GM19468 (cell line): ENCODE results near the gene CITED1.

Experiments
- ATAC-seq: cut with Tn5 transposase; IDR thresholded peaks from one replicate; pipeline ENCODE4 v1.9.1; 2021; ENCODE audit warnings: mild to moderate bottlenecking, moderate library complexity, moderate number of reproducible peaks; ENCODE audit not compliant: unreplicated experiment; ENCODE audit errors: extremely low read depth

CITED1 gene

GRCh38 chrX:72271812-72272211 lies 33.9 kb downstream of the CITED1 start:
- ATAC-seq: no peak

GRCh38 chrX:72271091-72271788 lies 34.5 kb downstream of the CITED1 start:
- ATAC-seq: no peak

- no peak for ATAC-seq
Measured at GRCh38 chrX:72270316-72270866, 35.3 kb downstream of the CITED1 start.

DNA sequence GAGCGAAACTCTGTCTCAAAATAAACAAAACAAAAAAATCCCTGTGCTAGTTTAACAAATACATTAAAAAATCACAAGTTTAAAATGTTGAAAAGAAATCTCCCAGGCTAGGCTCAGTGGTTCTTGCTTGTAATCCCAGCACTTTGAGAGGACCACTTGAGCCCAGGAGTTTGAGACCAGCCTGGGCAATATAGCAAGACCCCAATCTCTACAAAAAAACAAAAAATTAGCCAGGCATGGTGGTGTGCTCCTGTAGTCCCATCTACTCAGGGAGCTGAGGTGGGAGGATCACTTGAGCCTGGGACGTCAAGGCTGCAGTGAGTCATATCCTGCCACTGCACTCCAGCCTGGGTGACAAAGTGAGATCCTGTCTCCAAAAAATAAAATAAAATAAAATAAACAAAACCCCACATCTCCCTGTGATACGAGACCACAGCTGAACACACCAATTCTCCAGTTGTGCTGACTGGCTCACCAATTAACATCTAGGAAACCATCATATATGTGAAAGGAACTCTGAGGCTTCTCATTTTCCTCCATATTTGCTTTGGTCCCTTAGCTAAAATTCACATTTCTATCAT lies 36.0 kb downstream of the CITED1 start:
- ATAC-seq: no peak

DNA sequence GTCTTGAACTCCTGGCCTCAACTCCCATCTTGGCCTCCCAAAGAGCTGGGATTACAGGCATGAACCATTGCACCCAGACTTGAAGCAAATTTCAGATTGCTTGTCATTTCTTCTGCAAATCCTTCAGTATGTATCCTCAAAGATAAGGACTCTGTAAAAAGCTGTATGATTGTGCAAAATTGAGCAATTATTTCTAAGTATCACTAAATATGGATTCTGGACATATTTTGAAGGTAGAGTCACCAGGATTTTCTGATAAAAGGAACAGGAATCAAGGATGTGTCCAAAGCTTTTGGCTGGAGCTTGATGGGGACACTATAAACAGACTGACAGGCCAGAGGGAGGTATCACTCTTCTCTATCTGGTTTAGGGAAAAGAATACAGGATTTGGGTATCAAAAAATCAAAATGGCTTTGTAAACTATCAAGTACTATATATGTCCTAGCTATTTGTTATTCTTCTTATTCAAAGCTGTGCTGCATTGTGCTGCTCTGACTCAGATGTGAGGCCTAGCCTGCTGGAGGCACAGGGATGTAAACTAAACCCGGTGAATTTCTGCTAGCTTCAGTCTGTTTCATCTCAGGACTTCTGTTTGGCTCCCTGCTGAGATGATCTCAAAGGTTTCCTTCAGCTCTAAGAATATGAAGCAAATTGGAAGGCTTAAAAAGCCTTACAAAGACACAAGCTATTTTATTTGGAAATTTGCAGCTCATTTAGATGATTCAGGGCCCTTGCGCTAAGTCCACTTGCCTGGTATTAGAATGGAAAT lies 36.9 kb downstream of the CITED1 start:
- no peak for ATAC-seq

GRCh38 chrX:72265263-72265662 lies 40.5 kb downstream of the CITED1 start:
- no peak for ATAC-seq

GRCh38 chrX:72262077-72262476 lies 43.6 kb downstream of the CITED1 start:
- no peak for ATAC-seq

GRCh38 chrX:72260448-72260847 lies 45.3 kb downstream of the CITED1 start:
- no peak for ATAC-seq

DNA sequence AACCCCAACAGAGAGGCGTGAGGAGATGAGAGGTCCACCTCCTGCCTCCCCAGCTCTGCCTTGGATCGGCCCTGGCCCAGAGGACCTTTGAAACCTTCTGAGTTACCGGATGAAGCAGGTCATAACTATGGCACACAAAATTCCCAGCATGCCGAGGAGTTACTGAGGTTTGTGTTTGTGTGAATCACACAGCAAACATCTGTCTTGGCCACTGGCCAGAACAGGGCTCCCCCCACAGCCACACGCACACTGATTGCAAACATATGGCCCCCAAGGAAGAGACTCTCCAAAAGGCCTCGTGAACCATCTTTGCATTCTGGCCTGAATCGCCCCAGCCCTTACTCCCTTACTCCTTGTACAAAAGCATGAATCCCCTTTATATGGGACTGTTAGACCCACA lies 47.5 kb downstream of the CITED1 start:
- no peak for ATAC-seq

GRCh38 chrX:72255864-72256263 lies 49.9 kb downstream of the CITED1 start:
- ATAC-seq: no peak

DNA sequence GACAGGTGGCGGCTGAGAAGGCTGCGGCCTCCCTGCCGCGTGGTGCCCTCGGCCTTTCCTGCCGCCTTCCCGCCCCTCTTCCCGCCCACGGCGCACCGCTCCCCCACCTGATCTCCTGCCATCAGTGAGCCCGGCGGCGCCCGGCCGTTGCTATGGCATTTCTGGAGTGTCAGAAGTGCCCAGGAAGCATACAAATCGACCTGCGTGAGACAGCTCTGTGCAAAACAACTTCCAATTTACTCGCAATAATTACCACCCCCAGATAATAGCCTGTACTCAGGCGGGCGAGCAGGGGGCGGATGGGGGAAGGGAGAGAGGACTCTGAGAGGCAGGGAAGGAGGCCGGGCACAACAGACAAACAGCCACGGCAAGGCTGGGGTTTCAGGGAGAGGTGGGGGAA lies 50.3 kb downstream of the CITED1 start:
- no peak for ATAC-seq

GRCh38 chrX:72254816-72255215 lies 50.9 kb downstream of the CITED1 start:
- no peak for ATAC-seq

DNA sequence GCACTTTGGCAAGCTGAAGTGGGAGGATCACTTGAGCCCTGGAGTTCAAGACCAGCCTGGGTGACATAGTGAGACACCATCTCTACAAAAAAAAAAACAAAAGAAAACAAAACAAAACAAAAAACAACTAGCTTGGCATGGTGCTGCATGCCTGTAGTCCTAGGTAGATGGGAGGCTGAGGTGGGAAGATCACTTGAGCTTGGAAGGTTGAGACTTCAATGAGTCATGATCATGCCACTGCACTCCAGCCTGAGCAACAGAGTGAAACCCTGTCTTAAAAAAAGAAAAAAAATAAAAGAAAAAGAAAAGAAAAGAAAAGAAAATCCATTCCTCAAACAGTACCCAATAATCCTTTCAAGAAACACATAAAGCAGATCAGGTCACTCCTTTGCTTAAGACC lies 52.0 kb downstream of the CITED1 start:
- ATAC-seq: no peak
